ENCODE results near the gene TATDN2.

Gene TATDN2

DNA sequence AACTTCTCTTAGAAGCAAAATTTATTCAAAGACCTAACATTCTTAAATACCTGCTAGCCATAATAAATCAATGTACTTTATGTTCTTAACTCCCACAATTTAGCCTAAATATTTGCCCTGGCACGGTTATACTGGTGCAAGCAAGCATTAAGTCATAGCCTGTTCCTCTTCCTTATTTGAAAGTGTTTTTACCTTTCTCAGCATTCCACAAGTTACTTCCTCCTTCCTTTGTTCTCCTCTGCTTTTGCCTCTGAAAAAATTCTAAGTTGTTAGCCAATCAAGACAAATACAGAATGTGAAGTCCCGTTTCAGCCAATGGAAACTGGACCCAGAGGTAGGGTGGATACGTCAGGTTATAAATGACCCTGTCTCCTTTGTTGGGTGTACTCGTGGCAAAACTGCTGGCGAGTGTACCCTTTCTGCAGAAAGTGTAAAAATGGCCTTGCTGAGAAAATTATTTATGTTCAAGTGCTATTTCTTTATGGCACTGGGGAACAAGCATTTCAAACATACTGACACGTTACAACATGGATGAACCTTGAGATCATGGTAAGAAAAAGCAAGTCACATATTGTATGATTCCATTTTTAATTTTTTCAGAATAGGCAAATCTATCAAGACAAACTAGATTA, 3.1 kb upstream of the TATDN2 start:
- no peak for DNase-seq (ENCODE audit: low spot score)
- in situ Hi-C loops (cut with MboI; ENCODE audit: low sequenced_read_pairs, unreplicated experiment) = no loop called here
- TF ChIP-seq, protein P1, sequence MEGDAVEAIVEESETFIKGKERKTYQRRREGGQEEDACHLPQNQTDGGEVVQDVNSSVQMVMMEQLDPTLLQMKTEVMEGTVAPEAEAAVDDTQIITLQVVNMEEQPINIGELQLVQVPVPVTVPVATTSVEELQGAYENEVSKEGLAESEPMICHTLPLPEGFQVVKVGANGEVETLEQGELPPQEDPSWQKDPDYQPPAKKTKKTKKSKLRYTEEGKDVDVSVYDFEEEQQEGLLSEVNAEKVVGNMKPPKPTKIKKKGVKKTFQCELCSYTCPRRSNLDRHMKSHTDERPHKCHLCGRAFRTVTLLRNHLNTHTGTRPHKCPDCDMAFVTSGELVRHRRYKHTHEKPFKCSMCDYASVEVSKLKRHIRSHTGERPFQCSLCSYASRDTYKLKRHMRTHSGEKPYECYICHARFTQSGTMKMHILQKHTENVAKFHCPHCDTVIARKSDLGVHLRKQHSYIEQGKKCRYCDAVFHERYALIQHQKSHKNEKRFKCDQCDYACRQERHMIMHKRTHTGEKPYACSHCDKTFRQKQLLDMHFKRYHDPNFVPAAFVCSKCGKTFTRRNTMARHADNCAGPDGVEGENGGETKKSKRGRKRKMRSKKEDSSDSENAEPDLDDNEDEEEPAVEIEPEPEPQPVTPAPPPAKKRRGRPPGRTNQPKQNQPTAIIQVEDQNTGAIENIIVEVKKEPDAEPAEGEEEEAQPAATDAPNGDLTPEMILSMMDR (IDR thresholded peaks at IDR 0.05; ENCODE audit: borderline replicate concordance, control extremely low read depth, extremely low read depth, insufficient read depth, missing control alignments) = no peak

DNA sequence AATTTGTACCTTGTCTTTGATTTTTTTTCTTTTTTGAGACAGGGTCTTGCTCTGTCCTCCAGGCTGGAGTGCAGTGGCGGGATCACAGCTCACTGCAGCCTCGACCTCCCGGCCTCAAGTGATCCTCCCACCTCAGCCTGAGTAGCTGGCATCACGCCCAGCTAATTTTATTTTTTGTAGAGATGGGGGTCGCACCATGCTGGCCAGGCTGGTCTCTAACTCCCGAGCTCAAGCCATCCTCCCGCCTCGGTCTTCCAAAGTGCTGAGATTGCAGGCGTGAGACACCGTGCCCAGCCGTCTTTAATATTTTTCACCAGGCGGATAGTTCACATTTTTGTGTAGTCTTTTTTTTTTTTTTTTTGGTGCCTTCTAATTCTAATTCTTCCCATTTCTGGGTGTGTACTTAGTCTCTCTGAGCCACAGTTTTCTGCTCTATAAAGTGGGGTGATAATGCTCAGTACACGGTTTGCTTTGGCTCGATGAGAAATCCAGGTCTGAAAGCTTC, 528 bp upstream of the TATDN2 start:
- DNase-seq (ENCODE audit: low spot score) = no peak
- in situ Hi-C loops (cut with MboI; ENCODE audit: low sequenced_read_pairs, unreplicated experiment) = no loop called here
- TF ChIP-seq, protein P1 (IDR thresholded peaks at IDR 0.05; ENCODE audit: borderline replicate concordance, control extremely low read depth, extremely low read depth, insufficient read depth, missing control alignments) = no peak

DNA sequence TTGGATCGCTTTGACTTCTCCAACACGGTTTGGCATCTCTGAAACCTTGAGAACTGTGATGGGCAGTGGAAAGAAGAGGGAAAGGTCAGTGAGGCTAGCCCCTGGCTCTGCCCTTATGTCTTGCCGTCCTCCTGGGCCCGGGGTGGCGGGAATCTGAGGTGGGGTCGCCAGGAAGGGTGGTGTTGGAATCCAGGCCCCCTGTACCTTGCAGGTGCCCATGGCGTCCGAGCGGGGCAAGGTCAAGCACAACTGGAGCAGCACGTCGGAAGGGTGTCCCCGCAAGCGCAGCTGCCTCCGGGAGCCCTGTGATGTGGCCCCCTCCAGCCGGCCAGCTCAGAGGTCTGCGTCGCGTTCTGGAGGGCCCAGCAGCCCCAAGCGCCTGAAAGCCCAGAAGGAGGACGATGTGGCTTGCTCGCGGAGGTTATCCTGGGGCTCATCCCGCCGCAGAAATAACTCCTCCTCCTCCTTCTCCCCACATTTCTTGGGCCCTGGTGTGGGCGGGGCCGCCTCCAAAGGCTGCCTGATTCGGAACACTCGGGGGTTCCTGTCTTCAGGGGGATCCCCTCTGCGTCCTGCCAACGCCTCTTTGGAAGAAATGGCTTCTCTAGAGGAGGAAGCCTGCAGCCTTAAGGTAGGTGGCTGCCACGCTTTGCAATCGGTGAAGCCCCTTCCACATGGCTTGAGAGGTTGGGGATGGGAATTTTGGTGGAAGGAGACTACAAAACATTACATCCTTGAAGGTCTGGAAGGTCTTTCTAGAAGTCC, 907 bp downstream of the TATDN2 start:
- DNase-seq (ENCODE audit: low spot score) = peak; percentile 73
- in situ Hi-C loops (cut with MboI; ENCODE audit: low sequenced_read_pairs, unreplicated experiment) = no loop called here
- TF ChIP-seq, protein P1 (IDR thresholded peaks at IDR 0.05; ENCODE audit: borderline replicate concordance, control extremely low read depth, extremely low read depth, insufficient read depth, missing control alignments) = no peak

- in situ Hi-C loops (cut with MboI; ENCODE audit: low sequenced_read_pairs, unreplicated experiment) = no loop called here
- no peak for DNase-seq (ENCODE audit: low spot score)
- TF ChIP-seq, protein P1 (IDR thresholded peaks at IDR 0.05; ENCODE audit: borderline replicate concordance, control extremely low read depth, extremely low read depth, insufficient read depth, missing control alignments) = no peak
Measured at GRCh38 chr3:10249833-10250232, 1.6 kb downstream of the TATDN2 start.

GRCh38 chr3:10251006-10251405, 2.7 kb downstream of the TATDN2 start:
- in situ Hi-C loops (cut with MboI; ENCODE audit: low sequenced_read_pairs, unreplicated experiment) = no loop called here
- TF ChIP-seq, protein P1 (IDR thresholded peaks at IDR 0.05; ENCODE audit: borderline replicate concordance, control extremely low read depth, extremely low read depth, insufficient read depth, missing control alignments) = no peak
- no peak for DNase-seq (ENCODE audit: low spot score)

DNA sequence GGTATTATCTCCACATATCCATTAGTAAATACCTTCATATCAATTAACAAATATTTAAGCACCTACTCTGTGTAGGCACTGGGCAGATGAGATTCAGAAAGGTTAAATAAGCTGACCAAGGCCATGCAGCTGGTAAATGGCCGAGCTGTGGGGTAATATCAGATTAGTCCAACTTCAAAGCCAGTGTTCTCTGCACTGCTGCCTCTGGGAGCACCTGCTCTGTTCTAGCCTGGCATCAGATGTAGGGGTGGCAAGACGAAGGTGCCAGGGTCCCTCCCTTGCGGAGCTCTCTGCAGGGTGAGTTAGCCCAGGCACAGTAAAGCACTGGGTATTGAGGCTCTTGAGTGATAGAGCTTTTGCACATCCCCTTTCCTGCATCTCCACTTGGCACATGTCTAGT, 5.5 kb downstream of the TATDN2 start:
- TF ChIP-seq, protein P1 (IDR thresholded peaks at IDR 0.05; ENCODE audit: borderline replicate concordance, control extremely low read depth, extremely low read depth, insufficient read depth, missing control alignments) = no peak
- in situ Hi-C loops (cut with MboI; ENCODE audit: low sequenced_read_pairs, unreplicated experiment) = no loop called here

More for the DNA sequence above, 5.5 kb downstream of the TATDN2 start:
- no peak for DNase-seq (ENCODE audit: low spot score)
